Body of pancreas (tissue), 4 donors: Measurements from ENCODE around the gene PMAIP1.

Experiments used
- CTCF ChIP-seq, 7 experiments: fragments of 450-650 bp in 4 of 7; fragments of 200-600 bp in 3 of 7; sonication (generic) in 3 of 7; IDR thresholded peaks; one replicate each; pipeline ENCODE4 v1.5.1; 2016 to 2019; ENCODE audit warnings: antibody characterized with exemption in 7 of 7
- POLR2A ChIP-seq, 3 donors: fragments of 450-650 bp; IDR thresholded peaks; one replicate each; pipeline ENCODE4 v1.6.1; 2016; ENCODE audit warnings: antibody characterized with exemption in 3 of 3, mild to moderate bottlenecking in 2 of 3

- TF ChIP-seq CTCF (IDR thresholded peaks at IDR 0.05) = no peak
- no peak for TF ChIP-seq POLR2A (IDR thresholded peaks at IDR 0.05)
Measured at GRCh38 chr18:59874166-59874565, 25.6 kb upstream of the PMAIP1 start.
